Endothelial cell of umbilical vein (primary cell): Measurements from ENCODE around the gene LHFPL2. TPM values are rescaled to one million over a fixed set of nuclear protein-coding genes. Genes with fewer than 3 reads are reported as not detected.

Experiments
- BruUV-seq: library from RNA; stranded (reverse); fragments of 400-500 nt; replicated peaks from 2 replicates; lab custom pipeline; 2021; lab: Mats Ljungman, UMichigan
- CTCF ChIA-PET: fragments of 300-600, 350-600 bp; sonication (Branson Sonifier 250); formaldehyde crosslinking; loops from one replicate; lab custom pipeline; 2021; ENCODE audit warnings: antibody characterized with exemption, inconsistent platforms; lab: Charles Lee
- POLR2A ChIA-PET: fragments of 300-600, 350-600 bp; sonication (Branson Sonifier 250); formaldehyde crosslinking; loops from one replicate; lab custom pipeline; 2021; ENCODE audit warnings: antibody characterized with exemption, inconsistent platforms; lab: Charles Lee
- DNase-seq: peaks from one replicate; pipeline ENCODE4 v3.0.0-alpha.2; 2011; ENCODE audit warnings: low read depth, low spot score
- FAIRE-seq: peaks from 2 replicates; lab custom pipeline; 2011; peaks lifted over from hg19 to GRCh38; lab: Jason Lieb, UNC
- H2AFZ ChIP-seq: 2 replicates; pipeline ENCODE4 v1.6.0; 2012; ENCODE audit warnings: low read depth, low read length, control low read depth, inconsistent platforms
- H3K27ac ChIP-seq: 2 replicates; pipeline ENCODE4 v1.5.1; 2011; ENCODE audit warnings: low read depth, mild to moderate bottlenecking, control low read depth, low read length, moderate library complexity; ENCODE audit not compliant: insufficient read depth
- H3K27me3 ChIP-seq, 2 experiments: 2 replicates each; pipeline versions ENCODE4 v1.6.0 to v1.6.1; 2011; ENCODE audit warnings: low read length in 2 of 2, mixed read lengths in 1 of 2; ENCODE audit not compliant: control insufficient read depth in 2 of 2, insufficient read depth in 2 of 2
- H3K36me3 ChIP-seq, 2 experiments: 2 replicates in 1 of 2; 3 replicates in 1 of 2; pipeline ENCODE4 v1.5.1; 2011; ENCODE audit warnings: low read length in 2 of 2, mild to moderate bottlenecking in 1 of 2, moderate library complexity in 1 of 2; ENCODE audit not compliant: control insufficient read depth in 2 of 2, insufficient read depth in 2 of 2; ENCODE audit errors: extremely low read depth in 1 of 2
- H3K4me1 ChIP-seq: 3 replicates; pipeline ENCODE4 v1.5.1; 2011; ENCODE audit warnings: mild to moderate bottlenecking, low read length; ENCODE audit not compliant: control insufficient read depth, insufficient read depth; ENCODE audit errors: extremely low read depth
- H3K4me2 ChIP-seq: 2 replicates; pipeline ENCODE4 v1.6.1; 2011; ENCODE audit warnings: low read length, control low read depth, mixed read lengths; ENCODE audit not compliant: insufficient read depth
- H3K4me3 ChIP-seq, 3 experiments: fragments of 200-600 bp in 1 of 3; sonication (generic), shearing (Covaris generic) in 1 of 3; replicated peaks in 1 of 3; 2 replicates each; pipeline ENCODE4 v1.5.1; 2011 to 2016; ENCODE audit warnings: control low read depth in 3 of 3, low read length in 3 of 3, mild to moderate bottlenecking in 2 of 3, inconsistent platforms in 1 of 3, low read depth in 1 of 3, moderate library complexity in 1 of 3; ENCODE audit not compliant: insufficient read depth in 1 of 3
- H3K79me2 ChIP-seq: 2 replicates; pipeline ENCODE4 v1.6.0; 2012; ENCODE audit warnings: low read length, inconsistent platforms; ENCODE audit not compliant: control insufficient read depth, insufficient read depth
- H3K9ac ChIP-seq: replicated peaks from 2 replicates; pipeline ENCODE3; 2011; ENCODE audit warnings: low read length, control low read depth; ENCODE audit not compliant: insufficient read depth; ENCODE audit errors: extremely low read depth
- H3K9me1 ChIP-seq: replicated peaks from 3 replicates; pipeline ENCODE4 v1.6.0; 2011; ENCODE audit warnings: mild to moderate bottlenecking, low read length; ENCODE audit not compliant: control insufficient read depth, insufficient read depth; ENCODE audit errors: extremely low read depth
- H3K9me3 ChIP-seq: replicated peaks from 2 replicates; pipeline ENCODE4 v1.5.1; 2012; ENCODE audit warnings: low read length, inconsistent platforms; ENCODE audit not compliant: control insufficient read depth, insufficient read depth
- H4K20me1 ChIP-seq: replicated peaks from 2 replicates; pipeline ENCODE3; 2011; ENCODE audit warnings: mild to moderate bottlenecking, low read length; ENCODE audit not compliant: control insufficient read depth, insufficient read depth; ENCODE audit errors: extremely low read depth
- CTCF ChIP-seq, 2 donors: IDR thresholded peaks; 1 replicate in 1 of 2; 2 replicates in 1 of 2; pipeline ENCODE4 v1.5.1; 2011; ENCODE audit warnings: low read length in 2 of 2, mild to moderate bottlenecking in 2 of 2, moderate library complexity in 2 of 2, control low read depth in 1 of 2, inconsistent platforms in 1 of 2, low read depth in 1 of 2; ENCODE audit not compliant: insufficient read depth in 1 of 2; ENCODE audit errors: extremely low read depth in 1 of 2
- EZH2 ChIP-seq: IDR thresholded peaks from 2 replicates; pipeline ENCODE4 v1.6.1; 2012; ENCODE audit warnings: borderline replicate concordance, low read depth, mild to moderate bottlenecking, moderate library complexity, low read length, inconsistent platforms; ENCODE audit not compliant: severe bottlenecking
- FOS ChIP-seq: IDR thresholded peaks from 2 replicates; pipeline ENCODE4 v1.6.1; 2011; ENCODE audit warnings: mild to moderate bottlenecking, low read length, moderate library complexity, borderline replicate concordance; ENCODE audit not compliant: insufficient read depth
- GATA2 ChIP-seq: IDR thresholded peaks from 2 replicates; pipeline ENCODE4 v1.7.0; 2011; ENCODE audit warnings: low read depth, mild to moderate bottlenecking, moderate library complexity, mixed read lengths, low read length; ENCODE audit not compliant: insufficient read length, insufficient read depth
- JUN ChIP-seq: IDR thresholded peaks from 2 replicates; pipeline ENCODE4 v1.6.1; 2011; ENCODE audit warnings: borderline replicate concordance, low read depth; ENCODE audit not compliant: insufficient read length, insufficient read depth
- MAX ChIP-seq: IDR thresholded peaks from 2 replicates; pipeline ENCODE4 v1.6.1; 2011; ENCODE audit not compliant: insufficient read depth, insufficient read length
- MYC ChIP-seq: IDR thresholded peaks from one replicate; pipeline ENCODE4 v1.6.1; 2011; ENCODE audit warnings: mild to moderate bottlenecking, low read depth, low read length
- POLR2A ChIP-seq: IDR thresholded peaks from 2 replicates; pipeline ENCODE4 v1.6.1; 2012; ENCODE audit warnings: low read depth, mild to moderate bottlenecking, control low read depth, low read length
- POLR2AphosphoS5 ChIP-seq: IDR thresholded peaks from 2 replicates; pipeline ENCODE4 v1.6.1; 2012; ENCODE audit warnings: low read depth, mild to moderate bottlenecking, control low read depth, low read length, moderate library complexity; ENCODE audit not compliant: insufficient read depth
- dilution Hi-C: fragments of 300-500 bp; cut with MboI; formaldehyde crosslinking; loops from one replicate; pipeline ENCODE4 v1.15.0; 2019; ENCODE audit warnings: low sequenced_read_pairs; ENCODE audit not compliant: extremely low pct_ligation_motif_present
- intact Hi-C: fragments of 100-400 bp; cut with micrococcal nuclease; formaldehyde crosslinking; loops from one replicate; pipeline ENCODE4 v1.10.0; 2022
- polyA plus RNA-seq, 4 experiments: library from polyadenylated mRNA; depleted of rRNA in 3 of 4; stranded (reverse) in 3 of 4; unstranded in 1 of 4; fragments of >200 nt; gene quantifications; 2 replicates each; pipeline versions ENCODE4 v1.2.1 to v1.2.3, GENCODE V29; 2011 to 2012; ENCODE audit warnings: missing spikeins in 1 of 4
- total RNA-seq: library from RNA; stranded (reverse); gene quantifications from 2 replicates; pipeline ENCODE4 v1.2.3, GENCODE V29; 2021

The LHFPL2 gene
- total and polyA plus RNA-seq, 2 donors (not counting 3 experiments of a cell fraction or from before 2014, with no cell fraction given) = 9.6 to 36.3 TPM

DNA sequence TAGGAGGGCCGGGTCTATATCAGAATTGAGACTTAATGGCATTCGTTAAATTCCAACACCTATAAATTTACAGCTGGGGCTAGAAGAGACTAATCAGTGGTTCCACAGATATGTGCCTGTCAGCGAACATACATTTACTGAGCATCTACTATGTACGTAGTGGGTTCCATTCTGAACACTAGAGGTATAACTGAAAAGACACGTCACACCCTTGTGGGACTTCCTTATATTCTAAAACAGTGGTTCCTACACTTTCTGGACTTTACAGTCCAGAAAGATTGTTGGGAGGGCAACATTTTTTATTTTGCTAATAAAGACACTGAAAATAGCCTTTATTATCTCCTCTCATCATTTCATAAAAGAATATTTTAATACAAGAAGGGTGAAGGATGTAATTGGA, 147.7 kb downstream of the LHFPL2 start:
- CTCF ChIA-PET = no interaction called here
- no TSS peak for BruUV-seq
- intact Hi-C loops (no loop called here), dilution Hi-C loops (no loop called here)
- DNase-seq (no peak), FAIRE-seq (no peak)
- POLR2A ChIA-PET = no interaction called here
- H3K27ac ChIP-seq = no peak overlapping the region
- H3K4me2 ChIP-seq = no peak overlapping the region
- no peaks in the 10 kb centered on the region for H3K36me3 ChIP-seq
- H3K4me3 ChIP-seq = no peak overlapping the region
- H3K9ac ChIP-seq = no peak overlapping the region
- no peaks in the 10 kb centered on the region for H3K9me3 ChIP-seq
- no peak overlapping the region for H2AFZ ChIP-seq
- no peaks in the 10 kb centered on the region for H3K27me3 ChIP-seq
- H3K4me1 ChIP-seq = peaks cover 26% of the 10 kb centered on the region
- no peak for TF ChIP-seq GATA2
- TF ChIP-seq POLR2AphosphoS5 = no peak
- TF ChIP-seq POLR2A = no peak
- TF ChIP-seq MYC = no peak
- no peak for TF ChIP-seq CTCF (IDR thresholded peaks at IDR 0.05; ENCODE audit: extremely low read depth in 1 of 2, insufficient read depth in 1 of 2, low read depth in 1 of 2, low read length in 2 of 2)
- TF ChIP-seq MAX = no peak
- TF ChIP-seq EZH2 = no peak
- no peak for TF ChIP-seq FOS
- no peak for TF ChIP-seq JUN
- peaks cover 10% of the 10 kb centered on the region for H3K79me2 ChIP-seq
- H4K20me1 ChIP-seq = no peaks in the 10 kb centered on the region
- H3K9me1 ChIP-seq = no peaks in the 10 kb centered on the region
